Mucosa of descending colon (tissue), 3 donors: Measurements from ENCODE around the gene CCDC88C. TPM values are rescaled to one million over a fixed set of nuclear protein-coding genes. Genes with fewer than 3 reads are reported as not detected.
A peak's percentile ranks its signal among the peaks of the same experiment; 100 is the strongest.

Experiments used
- ATAC-seq: fragments of 200-7000 bp; cut with Tn5 transposase; one replicate; pipeline ENCODE4 v1.9.1; 2020; ENCODE audit warnings: mild to moderate bottlenecking, moderate library complexity
- DNase-seq, 3 donors: peaks; one replicate each; pipeline ENCODE4 v3.0.0-alpha.2; 2020
- H3K36me3 ChIP-seq: fragments of 200-600 bp; one replicate; pipeline ENCODE4 v1.8.0; 2021; ENCODE audit warnings: low read depth, mild to moderate bottlenecking
- H3K4me1 ChIP-seq: fragments of 200-600 bp; one replicate; pipeline ENCODE4 v1.8.0; 2021; ENCODE audit warnings: low read depth, mild to moderate bottlenecking
- H3K4me3 ChIP-seq: fragments of 200-600 bp; one replicate; pipeline ENCODE4 v1.8.0; 2021; ENCODE audit warnings: mild to moderate bottlenecking
- H3K9me3 ChIP-seq: fragments of 200-600 bp; one replicate; pipeline ENCODE4 v1.8.0; 2021; ENCODE audit warnings: mild to moderate bottlenecking
- CTCF ChIP-seq: fragments of 200-600 bp; IDR thresholded peaks from one replicate; pipeline ENCODE4 v1.8.0; 2022; ENCODE audit warnings: antibody characterized with exemption, mild to moderate bottlenecking
- intact Hi-C, 2 donors: fragments of 100-400 bp; cut with DNase I in 1 of 2; cut with micrococcal nuclease in 1 of 2; formaldehyde crosslinking; loops; one replicate each; pipeline versions ENCODE4 v1.11.0 to v1.11.1; 2022; cut with DNase I, micrococcal nuclease
- total RNA-seq, 3 donors: library from RNA; stranded (reverse); fragmentation: NEBNext Ultra II Directional in 2 of 3; extraction: Animal tissue kit (Norgen Biotek cat#: 25700) in 2 of 3; gene quantifications; one replicate each; pipeline versions ENCODE4 v1.2.1 to v1.2.4, GENCODE V29; 2021 to 2023
- donor health status: DM: no; HTN: no; CAD: no; lungs with moderate emphysema.
- donor health status: DM: no; HTN: no; CAD: no.
- donor health status: DM: no; HTN: yes; CAD: no.

The CCDC88C gene
- total RNA-seq, 3 donors from 2014 or later: 30.1 to 62.1 (median 56.6) TPM

- ATAC-seq (no peak), DNase-seq (no peak)
- TF ChIP-seq CTCF: no peak
- Histone ChIP-seq H3K4me3 (no peak overlapping the region), H3K4me1 (peaks cover 5% of the 10 kb centered on the region), H3K36me3 (no peaks in the 10 kb centered on the region), H3K9me3 (no peaks in the 10 kb centered on the region)
- intact Hi-C loops: no loop called here
Measured at GRCh38 chr14:91258876-91259275, 158.7 kb downstream of the CCDC88C start.

- Histone ChIP-seq H3K4me1 (peaks cover 8% of the 10 kb centered on the region), H3K4me3 (no peak overlapping the region), H3K9me3 (no peaks in the 10 kb centered on the region), H3K36me3 (no peaks in the 10 kb centered on the region)
- intact Hi-C loops: no loop called here
- no peak for TF ChIP-seq CTCF
- ATAC-seq (peak; percentile 30), DNase-seq (no peak)
Measured at GRCh38 chr14:91258011-91258618, 159.5 kb downstream of the CCDC88C start.

GRCh38 chr14:91257328-91258010, 160.2 kb downstream of the CCDC88C start:
- Histone ChIP-seq H3K9me3 (no peaks in the 10 kb centered on the region), H3K4me3 (no peak overlapping the region), H3K36me3 (no peaks in the 10 kb centered on the region), H3K4me1 (peaks cover 14% of the 10 kb centered on the region)
- ATAC-seq (no peak), DNase-seq (no peak)
- intact Hi-C loops: no loop called here
- TF ChIP-seq CTCF: no peak

- ATAC-seq: no peak
- no peak for TF ChIP-seq CTCF
- DNase-seq: no peak
- intact Hi-C loops: no loop called here
- H3K4me1 ChIP-seq: peaks cover 15% of the 10 kb centered on the region
- no peaks in the 10 kb centered on the region for H3K9me3 ChIP-seq
- H3K36me3 ChIP-seq: no peaks in the 10 kb centered on the region
- no peak overlapping the region for H3K4me3 ChIP-seq
Measured at GRCh38 chr14:91256661-91257060, 161.0 kb downstream of the CCDC88C start.

GRCh38 chr14:91255026-91255695, 162.5 kb downstream of the CCDC88C start:
- no peak for ATAC-seq

More at GRCh38 chr14:91255026-91255695, 162.5 kb downstream of the CCDC88C start:
- no peak overlapping the region for H3K4me3 ChIP-seq
- peaks cover 15% of the 10 kb centered on the region for H3K4me1 ChIP-seq
- DNase-seq: no peak
- intact Hi-C loops: no loop called here
- H3K9me3 ChIP-seq: no peaks in the 10 kb centered on the region
- no peak for TF ChIP-seq CTCF
- H3K36me3 ChIP-seq: no peaks in the 10 kb centered on the region
